DMS53 treated with DMSO at 0.1 percent for 48 hours (cell line): Measurements from ENCODE around the gene FNDC5.
A peak's percentile ranks its signal among the peaks of the same experiment; 100 is the strongest.
"Not testable (repeated sequence)": the region's sequence is repeated elsewhere in the genome, so short reads cannot be mapped to it uniquely, and the experiment has no call there.

ENCODE experiments used
- DNase-seq: peaks from one replicate; lab custom pipeline; 2025; ENCODE audit not compliant: unreplicated experiment; lab: John Stamatoyannopoulos, UW

FNDC5 gene

GRCh38 chr1:32870615-32871363 is at the start of gene FNDC5:
Gene FNDC5, minus strand, starts transcription at chr1:32870912.
- no peak for DNase-seq

GRCh38 chr1:32919811-32920733 is 49.4 kb upstream of the FNDC5 start:
- DNase-seq, result no peak

GRCh38 chr1:32918179-32918578 is 47.5 kb upstream of the FNDC5 start:
- no peak for DNase-seq

- no peak for DNase-seq
Observed at GRCh38 chr1:32917521-32917920, 46.8 kb upstream of the FNDC5 start.

- DNase-seq, result no peak
Observed at GRCh38 chr1:32915766-32916706, 45.3 kb upstream of the FNDC5 start.

GRCh38 chr1:32910319-32910718 is 39.6 kb upstream of the FNDC5 start:
- no peak for DNase-seq

GRCh38 chr1:32907435-32907834 is 36.7 kb upstream of the FNDC5 start:
- DNase-seq, result no peak

- DNase-seq, result no peak
Observed at GRCh38 chr1:32906654-32907053, 35.9 kb upstream of the FNDC5 start.

- DNase-seq, result not testable (repeated sequence)
Observed at GRCh38 chr1:32905588-32905987, 34.9 kb upstream of the FNDC5 start.

- DNase-seq, result no peak
Observed at GRCh38 chr1:32904797-32905196, 34.1 kb upstream of the FNDC5 start.

GRCh38 chr1:32903991-32904785 is 33.5 kb upstream of the FNDC5 start:
- DNase-seq, result no peak

- no peak for DNase-seq
Observed at GRCh38 chr1:32902535-32902920, 31.8 kb upstream of the FNDC5 start.

GRCh38 chr1:32901823-32902534 is 31.3 kb upstream of the FNDC5 start:
- no peak for DNase-seq

GRCh38 chr1:32900956-32901822 is 30.5 kb upstream of the FNDC5 start, which contains the start of gene TMEM54:
Gene TMEM54, minus strand, starts transcription at chr1:32901389. Its CDS starts 151 bp downstream, at chr1:32901238.
- peak; percentile 31 for DNase-seq

- no peak for DNase-seq
Observed at GRCh38 chr1:32900371-32900955, 29.8 kb upstream of the FNDC5 start.

- DNase-seq, result no peak
Observed at GRCh38 chr1:32899586-32900296, 29.0 kb upstream of the FNDC5 start.

GRCh38 chr1:32898958-32899357 is 28.2 kb upstream of the FNDC5 start:
- DNase-seq, result no peak

- no peak for DNase-seq
Observed at GRCh38 chr1:32898056-32898455, 27.3 kb upstream of the FNDC5 start.
